ENCODE results near the gene PTGIR.
A peak's percentile ranks its signal among the peaks of the same experiment; 100 is the strongest.

Gene PTGIR

GRCh38 chr19:46573679-46574498, 51.0 kb downstream of the PTGIR start:
- no peak for DNase-seq (ENCODE audit: low read depth in 2 of 2)
- no peak overlapping the region for H3K4me3 ChIP-seq (replicated peaks in 1 of 2; ENCODE audit: low read depth in 2 of 2, low read length in 2 of 2)
- TF ChIP-seq, protein P1, sequence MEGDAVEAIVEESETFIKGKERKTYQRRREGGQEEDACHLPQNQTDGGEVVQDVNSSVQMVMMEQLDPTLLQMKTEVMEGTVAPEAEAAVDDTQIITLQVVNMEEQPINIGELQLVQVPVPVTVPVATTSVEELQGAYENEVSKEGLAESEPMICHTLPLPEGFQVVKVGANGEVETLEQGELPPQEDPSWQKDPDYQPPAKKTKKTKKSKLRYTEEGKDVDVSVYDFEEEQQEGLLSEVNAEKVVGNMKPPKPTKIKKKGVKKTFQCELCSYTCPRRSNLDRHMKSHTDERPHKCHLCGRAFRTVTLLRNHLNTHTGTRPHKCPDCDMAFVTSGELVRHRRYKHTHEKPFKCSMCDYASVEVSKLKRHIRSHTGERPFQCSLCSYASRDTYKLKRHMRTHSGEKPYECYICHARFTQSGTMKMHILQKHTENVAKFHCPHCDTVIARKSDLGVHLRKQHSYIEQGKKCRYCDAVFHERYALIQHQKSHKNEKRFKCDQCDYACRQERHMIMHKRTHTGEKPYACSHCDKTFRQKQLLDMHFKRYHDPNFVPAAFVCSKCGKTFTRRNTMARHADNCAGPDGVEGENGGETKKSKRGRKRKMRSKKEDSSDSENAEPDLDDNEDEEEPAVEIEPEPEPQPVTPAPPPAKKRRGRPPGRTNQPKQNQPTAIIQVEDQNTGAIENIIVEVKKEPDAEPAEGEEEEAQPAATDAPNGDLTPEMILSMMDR (IDR thresholded peaks at IDR 0.05; ENCODE audit: low read depth, low read length): no peak

DNA sequence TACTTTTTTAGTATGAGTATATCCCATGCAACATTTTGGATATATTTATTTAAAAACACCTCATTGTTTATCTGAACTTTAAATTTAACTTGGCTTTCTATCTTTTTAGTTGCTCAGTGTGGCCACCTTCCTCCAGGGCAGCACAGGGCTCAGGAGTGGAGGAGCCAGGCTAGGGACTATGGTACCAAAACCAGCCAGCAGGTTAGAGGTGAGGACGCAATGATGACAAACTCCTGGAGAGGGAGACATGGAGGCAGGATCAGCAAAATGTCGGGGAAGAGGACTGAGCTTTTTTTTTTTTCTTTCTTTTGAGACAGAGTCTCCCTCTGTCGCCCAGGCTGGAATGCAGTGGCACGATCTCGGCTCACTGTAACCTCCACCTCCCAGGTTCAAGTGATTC, 53.4 kb downstream of the PTGIR start:
- peak; percentile 25 to 31 for DNase-seq (ENCODE audit: low read depth in 2 of 2)
- TF ChIP-seq, protein P1 (IDR thresholded peaks at IDR 0.05; ENCODE audit: low read depth, low read length): peak; percentile 20
- H3K4me3 ChIP-seq (replicated peaks in 1 of 2; ENCODE audit: low read depth in 2 of 2, low read length in 2 of 2): no peak overlapping the region
